MCF 10A (cell line): Measurements from ENCODE around the gene CCDC68. TPM values are rescaled to one million over a fixed set of nuclear protein-coding genes. Genes with fewer than 3 reads are reported as not detected.

Experiments used
- BruUV-seq: library from RNA; stranded (reverse); fragments of 400-500 nt; replicated peaks from 2 replicates; lab custom pipeline; 2021; lab: Mats Ljungman, UMichigan
- CTCF ChIA-PET: fragments of 300-600 bp; sonication (Branson Sonifier 250); formaldehyde crosslinking; extraction: SDS; loops from one replicate; lab custom pipeline; 2021; ENCODE audit warnings: antibody characterized with exemption, inconsistent platforms; lab: Yijun Ruan, JAX
- POLR2A ChIA-PET: fragments of 300-600, 350-650 bp; sonication (Branson Sonifier 250); formaldehyde crosslinking; extraction: SDS; loops from one replicate; lab custom pipeline; 2020; ENCODE audit warnings: antibody characterized with exemption, inconsistent platforms; lab: Yijun Ruan, JAX
- DNase-seq: peaks from one replicate; pipeline ENCODE4 v3.0.0-alpha.2; 2018; ENCODE audit not compliant: unreplicated experiment
- H3K27ac Mint-ChIP-seq: one replicate; pipeline ENCODE4 v1.8.0; 2022; ENCODE audit warnings: mild to moderate bottlenecking, low read depth, mixed read lengths; ENCODE audit not compliant: unreplicated experiment
- H3K27me3 Mint-ChIP-seq: one replicate; pipeline ENCODE4 v1.8.0; 2022; ENCODE audit warnings: mixed read lengths; ENCODE audit not compliant: insufficient read depth, unreplicated experiment
- H3K36me3 Mint-ChIP-seq: one replicate; pipeline ENCODE4 v1.8.0; 2022; ENCODE audit warnings: mild to moderate bottlenecking, moderate library complexity, mixed read lengths; ENCODE audit not compliant: insufficient read depth, unreplicated experiment
- H3K4me1 Mint-ChIP-seq: one replicate; pipeline ENCODE4 v1.8.0; 2022; ENCODE audit warnings: mixed read lengths; ENCODE audit not compliant: insufficient read depth, unreplicated experiment
- H3K4me3 Mint-ChIP-seq: one replicate; pipeline ENCODE4 v1.8.0; 2022; ENCODE audit warnings: mild to moderate bottlenecking, moderate library complexity, mixed read lengths; ENCODE audit not compliant: unreplicated experiment
- H3K9me3 Mint-ChIP-seq: one replicate; pipeline ENCODE4 v1.8.0; 2022; ENCODE audit warnings: mixed read lengths; ENCODE audit not compliant: unreplicated experiment
- intact Hi-C: fragments of 100-400 bp; cut with micrococcal nuclease; formaldehyde crosslinking; loops from 2 replicates; pipeline ENCODE4 v1.14.1; 2022
- total RNA-seq: library from RNA; stranded (reverse); gene quantifications from 2 replicates; pipeline ENCODE4 v1.2.3, GENCODE V29; 2022
- TF ChIP-seq, protein P1 (sequence below): fragments of 200-600 bp; IDR thresholded peaks from one replicate; pipeline ENCODE4 v1.8.0; 2022; ENCODE audit warnings: antibody characterized with exemption, mild to moderate bottlenecking; ENCODE audit not compliant: unreplicated experiment

Gene CCDC68
- total RNA-seq, 1 experiment from 2014 or later = 3.3 TPM

DNA sequence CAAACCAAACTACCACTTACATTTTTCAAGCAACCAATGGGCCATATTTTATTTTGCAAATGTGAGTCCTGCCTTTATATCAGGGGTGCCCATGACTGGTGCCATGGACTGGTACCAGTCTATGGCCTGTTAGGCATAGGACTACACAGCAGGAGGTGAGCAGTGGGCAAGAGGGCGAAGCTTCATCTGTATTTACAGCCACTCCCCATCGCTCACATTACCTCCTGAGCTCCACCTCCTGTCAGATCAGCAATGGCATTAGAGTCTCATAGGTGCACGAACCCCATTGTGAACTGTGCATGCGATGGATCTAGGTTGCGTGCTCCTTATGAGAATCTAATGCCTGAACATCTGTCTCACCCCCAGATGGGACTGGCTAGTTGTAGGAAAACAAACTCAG is 53.6 kb downstream of the CCDC68 start:
- DNase-seq = no peak
- Mint-ChIP-seq H3K27me3 (no peaks in the 10 kb centered on the region), H3K9me3 (no peaks in the 10 kb centered on the region), H3K4me3 (no peak overlapping the region), H3K36me3 (no peaks in the 10 kb centered on the region), H3K4me1 (no peaks in the 10 kb centered on the region), H3K27ac (no peak overlapping the region)
- CTCF ChIA-PET = no interaction called here
- BruUV-seq = no TSS peak
- TF ChIP-seq, protein P1, sequence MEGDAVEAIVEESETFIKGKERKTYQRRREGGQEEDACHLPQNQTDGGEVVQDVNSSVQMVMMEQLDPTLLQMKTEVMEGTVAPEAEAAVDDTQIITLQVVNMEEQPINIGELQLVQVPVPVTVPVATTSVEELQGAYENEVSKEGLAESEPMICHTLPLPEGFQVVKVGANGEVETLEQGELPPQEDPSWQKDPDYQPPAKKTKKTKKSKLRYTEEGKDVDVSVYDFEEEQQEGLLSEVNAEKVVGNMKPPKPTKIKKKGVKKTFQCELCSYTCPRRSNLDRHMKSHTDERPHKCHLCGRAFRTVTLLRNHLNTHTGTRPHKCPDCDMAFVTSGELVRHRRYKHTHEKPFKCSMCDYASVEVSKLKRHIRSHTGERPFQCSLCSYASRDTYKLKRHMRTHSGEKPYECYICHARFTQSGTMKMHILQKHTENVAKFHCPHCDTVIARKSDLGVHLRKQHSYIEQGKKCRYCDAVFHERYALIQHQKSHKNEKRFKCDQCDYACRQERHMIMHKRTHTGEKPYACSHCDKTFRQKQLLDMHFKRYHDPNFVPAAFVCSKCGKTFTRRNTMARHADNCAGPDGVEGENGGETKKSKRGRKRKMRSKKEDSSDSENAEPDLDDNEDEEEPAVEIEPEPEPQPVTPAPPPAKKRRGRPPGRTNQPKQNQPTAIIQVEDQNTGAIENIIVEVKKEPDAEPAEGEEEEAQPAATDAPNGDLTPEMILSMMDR = no peak
- POLR2A ChIA-PET = no interaction called here
- intact Hi-C loops = loop anchor here (10.0 kb wide), 1 partner anchor 131 kb away; no protein-coding TSS in a partner anchor

DNA sequence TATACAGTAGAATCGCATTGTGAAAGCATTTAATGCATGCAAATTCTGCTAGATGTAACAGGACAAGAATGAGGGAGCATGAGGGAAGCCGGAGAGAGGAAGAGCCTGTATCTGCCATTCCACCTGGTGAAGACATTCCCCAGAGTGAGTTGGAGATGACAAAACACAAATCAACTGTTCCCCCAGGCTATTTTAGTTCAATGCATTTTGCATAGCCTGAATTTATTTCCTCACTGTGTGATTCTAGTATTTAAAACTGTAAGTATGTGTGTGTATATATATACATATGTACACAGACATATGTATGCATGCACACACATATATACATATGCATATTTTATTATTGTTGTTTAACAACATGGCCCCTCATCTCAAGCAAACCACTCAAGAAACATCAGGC is 54.7 kb downstream of the CCDC68 start:
- Mint-ChIP-seq H3K4me3 (no peak overlapping the region), H3K27me3 (no peaks in the 10 kb centered on the region), H3K4me1 (no peaks in the 10 kb centered on the region), H3K27ac (no peak overlapping the region), H3K9me3 (no peaks in the 10 kb centered on the region), H3K36me3 (no peaks in the 10 kb centered on the region)
- intact Hi-C loops = loop anchor here (5.0 to 10.0 kb wide), 3 partner anchors 78 to 222 kb away; no protein-coding TSS in a partner anchor
- no peak for DNase-seq
- no TSS peak for BruUV-seq
- TF ChIP-seq, protein P1 = no peak
- ChIA-PET CTCF (no interaction called here), POLR2A (interaction anchor here (0.6 kb wide), 1 partner anchor 128 kb away, joined by 3 read pairs; no protein-coding TSS in a partner anchor)

DNA sequence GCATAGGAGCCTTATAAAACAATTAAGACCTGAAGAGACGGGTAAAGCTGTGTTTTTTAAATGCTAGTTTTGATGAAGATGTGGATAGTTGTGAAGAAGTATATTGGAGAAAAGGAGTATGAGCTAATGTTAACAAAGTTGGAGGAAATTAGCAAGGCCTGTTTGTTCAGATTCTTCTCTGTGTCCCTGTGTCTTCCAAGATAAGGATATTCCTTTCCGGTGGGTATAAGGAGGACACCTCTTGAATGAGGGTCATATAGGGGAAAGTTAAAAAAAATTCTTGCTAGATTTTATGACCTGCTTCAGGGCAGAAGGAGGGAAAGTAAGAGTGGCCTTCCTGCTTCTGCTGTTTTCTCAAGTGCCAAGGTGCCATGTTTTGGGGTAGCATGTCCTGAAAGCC is 59.0 kb downstream of the CCDC68 start:
- intact Hi-C loops = loop anchor here (5.0 to 10.0 kb wide), 3 partner anchors 82 to 218 kb away; no protein-coding TSS in a partner anchor
- TF ChIP-seq, protein P1 = no peak
- H3K36me3 Mint-ChIP-seq = no peaks in the 10 kb centered on the region
- POLR2A ChIA-PET = interaction anchor here (0.6 kb wide), 1 partner anchor 27 kb away, joined by 3 read pairs; no protein-coding TSS in a partner anchor
- H3K27ac Mint-ChIP-seq = no peak overlapping the region
- H3K4me1 Mint-ChIP-seq = no peaks in the 10 kb centered on the region
- CTCF ChIA-PET = no interaction called here
- DNase-seq = no peak
- no TSS peak for BruUV-seq
- no peaks in the 10 kb centered on the region for H3K9me3 Mint-ChIP-seq
- H3K27me3 Mint-ChIP-seq = no peaks in the 10 kb centered on the region
- no peak overlapping the region for H3K4me3 Mint-ChIP-seq

DNA sequence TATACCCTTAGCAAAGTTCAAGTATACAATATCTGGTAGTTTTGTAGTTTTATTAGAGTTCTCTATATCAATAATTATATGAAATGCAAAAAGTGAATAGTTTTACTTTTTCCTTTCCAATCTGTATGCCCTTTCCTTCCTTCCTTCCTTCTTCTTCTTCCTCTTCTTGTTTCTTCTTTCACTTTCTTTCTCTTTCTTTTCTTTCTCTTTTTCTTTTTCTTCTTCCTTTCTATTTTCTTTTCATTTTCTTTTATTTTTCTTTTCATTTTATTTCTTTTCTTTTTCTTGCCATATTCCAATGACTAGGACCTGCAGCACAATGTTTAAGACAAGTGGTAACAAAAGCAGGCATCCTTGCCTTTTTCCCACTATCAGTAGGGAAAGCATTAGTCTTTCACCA is 59.8 kb downstream of the CCDC68 start:
- ChIA-PET POLR2A (no interaction called here), CTCF (interaction anchor here (0.6 to 0.8 kb wide), 2 partner anchors 187 to 1418 kb away, joined by 3 to 4 read pairs; no protein-coding TSS in a partner anchor)
- H3K4me3 Mint-ChIP-seq = no peak overlapping the region
- intact Hi-C loops = no loop called here
- no peaks in the 10 kb centered on the region for H3K9me3 Mint-ChIP-seq
- H3K36me3 Mint-ChIP-seq = peaks cover under 1% of the 10 kb centered on the region
- H3K27ac Mint-ChIP-seq = no peak overlapping the region
- DNase-seq = no peak
- TF ChIP-seq, protein P1 = no peak
- no peaks in the 10 kb centered on the region for H3K4me1 Mint-ChIP-seq
- no TSS peak for BruUV-seq
- no peaks in the 10 kb centered on the region for H3K27me3 Mint-ChIP-seq
